ENCODE results near the gene RUNX2.

Gene RUNX2

DNA sequence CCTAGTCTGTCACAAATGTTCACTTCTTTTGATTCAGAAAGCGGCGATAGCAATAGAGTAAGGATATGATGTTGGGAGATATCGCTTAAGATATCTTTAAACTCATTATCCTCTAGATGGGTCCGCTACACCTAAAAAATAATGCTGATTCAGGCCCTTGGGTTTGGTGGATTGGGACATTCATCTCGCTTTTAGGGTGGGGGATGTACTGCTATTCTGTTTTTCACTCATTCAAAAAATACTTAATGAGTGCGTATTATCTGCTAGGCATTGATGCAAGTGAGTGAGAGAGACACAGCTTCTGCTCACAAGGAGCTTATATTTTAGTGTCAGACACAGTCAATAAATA is 167.9 kb downstream of the RUNX2 start:
- no peak for TF ChIP-seq CTCF (IDR thresholded peaks at IDR 0.05; ENCODE audit: extremely low read depth, missing control alignments)
- no peak for DNase-seq (ENCODE audit: low spot score)

DNA sequence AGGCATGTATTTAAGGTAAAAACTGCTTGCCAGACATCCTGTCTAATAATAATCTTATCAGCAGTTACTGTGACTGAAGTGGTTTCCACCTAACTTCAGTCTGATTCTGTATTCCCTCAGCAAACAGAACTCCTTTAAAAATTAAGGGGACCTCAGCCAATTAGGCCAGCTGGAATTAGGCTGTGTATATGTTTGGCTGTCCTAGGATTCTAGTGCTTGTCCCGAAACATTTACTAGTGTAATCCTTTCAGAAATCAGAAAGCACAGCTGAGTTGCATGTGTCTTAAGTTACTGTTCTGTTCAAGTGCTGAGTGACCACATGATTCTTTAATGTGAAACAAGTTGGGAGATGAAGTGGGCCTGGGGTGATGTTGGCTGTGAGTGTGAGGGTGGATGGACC is 170.5 kb downstream of the RUNX2 start:
- no peak for TF ChIP-seq CTCF (IDR thresholded peaks at IDR 0.05; ENCODE audit: extremely low read depth, missing control alignments)
- no peak for DNase-seq (ENCODE audit: low spot score)

- peak; percentile 19 for TF ChIP-seq CTCF (IDR thresholded peaks at IDR 0.05; ENCODE audit: extremely low read depth, missing control alignments)
- DNase-seq (ENCODE audit: low spot score) = peak; percentile 7
Observed at GRCh38 chr6:45500924-45501816, 173.0 kb downstream of the RUNX2 start.

- no peak for DNase-seq (ENCODE audit: low spot score)
Observed at GRCh38 chr6:45502456-45502855, 174.3 kb downstream of the RUNX2 start.

DNA sequence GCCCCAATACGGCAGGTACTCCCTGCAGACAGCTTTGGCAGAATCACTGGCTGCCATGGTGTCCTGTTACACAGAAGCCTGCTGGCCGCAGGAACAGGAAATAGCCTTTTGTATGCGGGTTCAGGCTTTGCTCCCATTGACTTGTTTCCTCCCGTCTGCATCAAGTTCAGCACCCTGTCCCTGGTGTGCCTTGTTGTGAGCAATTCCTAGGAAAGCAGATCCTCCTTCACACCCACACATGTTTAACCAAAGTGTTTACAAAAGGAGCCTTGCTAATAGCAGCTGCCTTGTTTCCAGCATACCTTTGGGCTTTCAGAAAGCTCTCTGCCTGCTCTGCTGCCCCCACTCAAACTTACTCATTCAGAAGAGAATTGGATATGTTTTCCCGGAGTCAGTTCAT is 176.8 kb downstream of the RUNX2 start:
- DNase-seq (ENCODE audit: low spot score) = no peak
- TF ChIP-seq CTCF (IDR thresholded peaks at IDR 0.05; ENCODE audit: extremely low read depth, missing control alignments) = no peak

More at GRCh38 chr6:45502456-45502855, 174.3 kb downstream of the RUNX2 start:
- no peak for TF ChIP-seq CTCF (IDR thresholded peaks at IDR 0.05; ENCODE audit: extremely low read depth, missing control alignments)

DNA sequence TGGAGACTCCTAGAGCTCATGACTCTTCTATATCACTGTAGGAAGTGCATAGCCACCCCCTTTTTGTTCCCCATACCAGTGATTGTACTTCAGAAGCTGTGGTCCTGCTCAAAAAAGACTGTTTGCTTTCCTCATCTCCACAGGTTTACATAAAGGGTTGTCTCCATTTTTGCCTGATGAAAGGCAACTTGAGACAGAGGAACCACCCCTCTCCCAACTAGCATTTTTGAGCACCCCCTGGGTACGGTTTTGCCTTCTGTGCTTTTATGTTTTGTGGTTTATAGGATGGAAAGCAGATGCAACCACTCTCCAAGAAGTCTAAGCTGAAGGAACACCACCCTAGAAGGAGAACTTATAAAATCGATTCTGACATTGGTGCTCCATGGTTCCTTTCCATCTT is 177.3 kb downstream of the RUNX2 start:
- TF ChIP-seq CTCF (IDR thresholded peaks at IDR 0.05; ENCODE audit: extremely low read depth, missing control alignments) = no peak
- DNase-seq (ENCODE audit: low spot score) = no peak

DNA sequence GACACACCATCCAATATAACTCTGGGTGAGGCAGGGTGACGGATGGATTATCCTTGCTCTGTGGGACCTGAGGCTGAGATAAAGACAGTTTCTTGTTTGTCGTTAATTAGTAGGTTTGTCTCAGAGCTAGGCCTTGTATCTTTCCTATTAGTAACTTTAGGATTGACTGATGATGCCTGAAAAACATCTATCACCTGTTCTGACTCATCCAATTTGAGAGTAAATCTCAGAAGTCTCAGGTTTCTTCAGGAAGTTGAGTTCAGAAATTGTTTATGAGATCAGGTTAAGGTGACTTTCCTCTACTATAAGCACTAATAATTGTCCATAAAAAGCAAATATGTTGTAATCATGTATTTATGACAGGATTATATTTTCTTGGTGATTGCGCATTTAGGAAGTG is 179.1 kb downstream of the RUNX2 start:
- DNase-seq (ENCODE audit: low spot score) = no peak
- no peak for TF ChIP-seq CTCF (IDR thresholded peaks at IDR 0.05; ENCODE audit: extremely low read depth, missing control alignments)
